GM23248 (cell line): Measurements from ENCODE around the gene SYTL2. TPM values are rescaled to one million over a fixed set of nuclear protein-coding genes. Genes with fewer than 3 reads are reported as not detected.

Source experiments
- DNase-seq: peaks from one replicate; pipeline ENCODE4 v3.0.0-alpha.2; 2015
- H2AFZ ChIP-seq: fragments of 200-600 bp; sonication (generic); 2 replicates; pipeline ENCODE4 v1.6.1; 2016; ENCODE audit warnings: antibody characterized with exemption
- H3F3A ChIP-seq: fragments of 200-600 bp; sonication (generic); 2 replicates; pipeline ENCODE4 v1.6.1; 2016; ENCODE audit warnings: mild to moderate bottlenecking, antibody characterized with exemption, mixed run types; ENCODE audit not compliant: insufficient read depth
- H3K27ac ChIP-seq: fragments of 200-600 bp; sonication (generic); 2 replicates; pipeline ENCODE4 v1.5.1; 2016; ENCODE audit warnings: mild to moderate bottlenecking
- H3K27me3 ChIP-seq: fragments of 200-600 bp; sonication (generic); replicated peaks from 2 replicates; pipeline ENCODE4 v1.6.1; 2016; ENCODE audit warnings: mild to moderate bottlenecking; ENCODE audit not compliant: insufficient read depth
- H3K36me3 ChIP-seq: fragments of 200-600 bp; sonication (generic); 2 replicates; pipeline ENCODE4 v1.6.1; 2016; ENCODE audit warnings: low read depth, mild to moderate bottlenecking
- H3K4me1 ChIP-seq: fragments of 200-600 bp; sonication (generic); 2 replicates; pipeline ENCODE4 v1.6.1; 2016; ENCODE audit warnings: mild to moderate bottlenecking; ENCODE audit not compliant: insufficient read depth
- H3K4me2 ChIP-seq: fragments of 200-600 bp; sonication (generic); one replicate; pipeline ENCODE4 v1.6.1; 2016; ENCODE audit warnings: mild to moderate bottlenecking; ENCODE audit not compliant: unreplicated experiment
- H3K4me3 ChIP-seq: fragments of 200-600 bp; sonication (generic); 2 replicates; pipeline ENCODE4 v1.5.1; 2016; ENCODE audit warnings: mild to moderate bottlenecking
- H3K79me2 ChIP-seq: fragments of 200-600 bp; sonication (generic); 2 replicates; pipeline ENCODE4 v1.6.1; 2016; ENCODE audit warnings: mild to moderate bottlenecking; ENCODE audit not compliant: insufficient read depth
- H3K9ac ChIP-seq: fragments of 200-600 bp; sonication (generic); 2 replicates; pipeline ENCODE4 v1.6.1; 2016; ENCODE audit warnings: mild to moderate bottlenecking
- H3K9me2 ChIP-seq: fragments of 200-600 bp; sonication (generic); 2 replicates; pipeline ENCODE4 v1.6.1; 2016; ENCODE audit warnings: mixed run types, mild to moderate bottlenecking, moderate library complexity; ENCODE audit not compliant: insufficient read depth
- H3K9me3 ChIP-seq: fragments of 200-600 bp; sonication (generic); one replicate; pipeline ENCODE4 v1.6.1; 2017; ENCODE audit warnings: low read depth
- H4K20me1 ChIP-seq: fragments of 200-600 bp; sonication (generic); 2 replicates; pipeline ENCODE4 v1.6.0; 2016; ENCODE audit not compliant: insufficient read depth
- EZH2 ChIP-seq: fragments of 200-600 bp; sonication (generic); IDR thresholded peaks from 2 replicates; pipeline ENCODE4 v1.6.1; 2018; ENCODE audit warnings: antibody characterized with exemption, mild to moderate bottlenecking; ENCODE audit not compliant: insufficient read depth, poor library complexity, severe bottlenecking
- EZH2phosphoT487 ChIP-seq: fragments of 200-600 bp; sonication (generic); IDR thresholded peaks from 2 replicates; pipeline ENCODE4 v1.6.1; 2018; ENCODE audit warnings: antibody characterized with exemption, moderate library complexity, mild to moderate bottlenecking, low read depth; ENCODE audit not compliant: insufficient read depth
- WGBS, 2 experiments: methylation state at CpG; one replicate each; pipeline ENCODE4 v1.1.6; 2015 to 2017; ENCODE audit warnings: low lambda C conversion rate in 2 of 2, low coverage in 1 of 2; ENCODE audit errors: missing lambda C conversion rate in 2 of 2; 5-methylcytosine and 5-hydroxymethylcytosine counted together
- in situ Hi-C: fragments of 300-500 bp; cut with MboI; formaldehyde crosslinking; loops from 2 replicates; pipeline ENCODE4 v1.15.0; 2020
- polyA plus RNA-seq: library from polyadenylated mRNA; unstranded; fragments of >200 nt; fragmentation: Nextera tagmentation; extraction: Ambion mirVana; gene quantifications from 2 replicates; pipeline ENCODE4 v1.2.1, GENCODE V29; 2016
- total RNA-seq: library from RNA; depleted of rRNA; stranded (reverse); fragments of >200 nt; shearing (Covaris generic); gene quantifications from 2 replicates; pipeline ENCODE4 v1.2.3, GENCODE V29; 2014

SYTL2 gene
- total and polyA plus RNA-seq, 2 experiments from 2014 or later = 3.5 to 5.3 TPM

GRCh38 chr11:85756401-85757200 is 54.3 kb downstream of the SYTL2 start:
- Histone ChIP-seq H3K9me3 (no peaks in the 10 kb centered on the region), H3K9ac (no peak overlapping the region), H3K4me1 (peaks cover 16% of the 10 kb centered on the region), H3K4me2 (no peak overlapping the region), H3K9me2 (no peaks in the 10 kb centered on the region), H3K36me3 (no peaks in the 10 kb centered on the region), H3K4me3 (no peak overlapping the region), H3F3A (peaks cover 15% of the 10 kb centered on the region; the same call in 1 of the 2 replicates), H3K27ac (no peak overlapping the region), H3K79me2 (no peaks in the 10 kb centered on the region), H2AFZ (no peak overlapping the region), H4K20me1 (no peaks in the 10 kb centered on the region), H3K27me3 (no peaks in the 10 kb centered on the region)
- TF ChIP-seq EZH2 (no peak), EZH2phosphoT487 (no peak)
- in situ Hi-C loops = no loop called here
- WGBS, 2 experiments = 90 to 93% methylated on average over 6 of the region's 6 CpGs
- DNase-seq = no peak

GRCh38 chr11:85755701-85756100 is 55.2 kb downstream of the SYTL2 start:
- TF ChIP-seq EZH2phosphoT487 (no peak), EZH2 (no peak)
- H3K79me2 ChIP-seq = no peaks in the 10 kb centered on the region
- H4K20me1 ChIP-seq = no peaks in the 10 kb centered on the region
- no peak overlapping the region for H2AFZ ChIP-seq
- no peak overlapping the region for H3K27ac ChIP-seq
- in situ Hi-C loops = no loop called here
- H3K36me3 ChIP-seq = no peaks in the 10 kb centered on the region
- no peak overlapping the region for H3K4me2 ChIP-seq
- DNase-seq = no peak
- WGBS, 2 experiments = 90 to 93% methylated on average over 1 of the region's 1 CpG
- H3K27me3 ChIP-seq = no peaks in the 10 kb centered on the region
- no peak overlapping the region for H3K4me3 ChIP-seq
- H3F3A ChIP-seq = peaks cover 13% of the 10 kb centered on the region; the same call in 1 of the 2 replicates
- H3K9me2 ChIP-seq = no peaks in the 10 kb centered on the region
- no peak overlapping the region for H3K9ac ChIP-seq
- no peaks in the 10 kb centered on the region for H3K9me3 ChIP-seq
- H3K4me1 ChIP-seq = peaks cover 21% of the 10 kb centered on the region

DNA sequence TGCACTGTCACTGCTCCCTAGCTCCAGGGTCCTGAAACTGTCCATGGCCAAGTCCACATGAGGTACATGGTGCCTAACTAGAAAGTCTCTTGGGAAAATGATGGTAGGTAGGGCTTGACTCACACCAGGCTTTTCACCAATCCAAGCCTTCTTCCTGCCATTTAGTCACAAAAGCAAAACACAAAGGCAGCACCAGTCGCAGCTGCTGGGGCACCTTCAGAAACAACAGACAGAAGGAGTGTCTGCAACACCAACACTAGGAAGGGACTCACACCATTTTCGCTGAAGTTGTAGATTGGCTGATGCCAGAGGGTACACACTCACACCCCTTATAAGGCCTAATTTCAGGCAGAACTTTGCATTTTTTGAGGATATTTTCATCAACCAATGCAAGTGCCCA is 55.7 kb downstream of the SYTL2 start:
- Histone ChIP-seq H3K9me2 (no peaks in the 10 kb centered on the region), H3K36me3 (no peaks in the 10 kb centered on the region), H4K20me1 (no peaks in the 10 kb centered on the region), H3K4me1 (peaks cover 21% of the 10 kb centered on the region), H3K9me3 (no peaks in the 10 kb centered on the region), H2AFZ (no peak overlapping the region), H3K27me3 (no peaks in the 10 kb centered on the region), H3K9ac (no peak overlapping the region), H3K79me2 (no peaks in the 10 kb centered on the region), H3K4me3 (no peak overlapping the region), H3K4me2 (no peak overlapping the region), H3K27ac (no peak overlapping the region), H3F3A (peaks cover 9% of the 10 kb centered on the region; the same call in 1 of the 2 replicates)
- TF ChIP-seq EZH2 (no peak), EZH2phosphoT487 (no peak)
- no peak for DNase-seq
- in situ Hi-C loops = no loop called here
- WGBS, 2 experiments = 73 to 79% methylated on average over 2 of the region's 2 CpGs

DNA sequence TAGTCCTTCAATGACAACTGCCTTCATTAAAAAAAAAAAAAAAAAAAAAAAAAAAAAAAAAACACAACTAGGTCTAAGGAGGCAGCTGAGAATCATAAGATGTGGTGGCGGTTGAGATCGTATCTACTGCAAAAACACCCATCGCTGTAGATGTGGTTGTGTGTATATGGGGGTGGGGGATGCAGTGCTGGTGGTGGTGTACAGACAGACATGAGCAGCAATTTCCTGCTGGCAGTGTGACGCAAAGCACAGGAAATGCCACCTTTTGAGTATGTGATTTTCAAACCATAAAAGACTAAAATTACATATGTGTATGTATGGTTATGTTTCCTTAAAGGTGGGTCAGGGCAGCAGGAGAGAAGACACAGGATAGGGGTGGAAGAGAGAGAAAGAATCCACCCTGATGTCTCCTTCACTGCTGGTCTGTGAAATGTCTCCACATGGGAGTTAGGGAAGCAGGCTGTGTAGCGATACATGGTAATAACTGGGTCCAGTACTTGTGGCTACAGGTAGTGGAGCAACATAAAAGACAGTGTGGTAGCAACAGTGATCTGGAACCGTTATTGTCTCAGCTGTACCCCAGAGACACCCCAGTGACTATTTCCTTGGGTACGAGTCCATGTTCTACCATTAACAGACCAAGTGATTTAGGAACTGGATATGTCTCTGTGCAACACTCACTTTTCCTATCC is 57.9 kb downstream of the SYTL2 start:
- Histone ChIP-seq H3K79me2 (no peaks in the 10 kb centered on the region), H3K4me1 (0 out of 2 replicates have a peak, but pooled peaks cover 12% of the 10 kb centered on the region), H3K27me3 (no peaks in the 10 kb centered on the region), H4K20me1 (no peaks in the 10 kb centered on the region), H3F3A (no peaks in the 10 kb centered on the region), H3K9me3 (no peaks in the 10 kb centered on the region), H3K27ac (no peak overlapping the region), H3K4me2 (no peak overlapping the region), H3K4me3 (no peak overlapping the region), H3K9ac (no peak overlapping the region), H2AFZ (no peak overlapping the region), H3K9me2 (no peaks in the 10 kb centered on the region), H3K36me3 (no peaks in the 10 kb centered on the region)
- 87% methylated on average over 7 of the region's 7 CpGs for WGBS, 2 experiments
- TF ChIP-seq EZH2 (no peak), EZH2phosphoT487 (no peak)
- no peak for DNase-seq
- in situ Hi-C loops = no loop called here
